ENCODE results near the gene OR4D2.
A peak's percentile ranks its signal among the peaks of the same experiment; 100 is the strongest.
"Not testable (repeated sequence)": the region's sequence is repeated elsewhere in the genome, so short reads cannot be mapped to it uniquely, and the experiment has no call there.

OR4D2 gene

DNA sequence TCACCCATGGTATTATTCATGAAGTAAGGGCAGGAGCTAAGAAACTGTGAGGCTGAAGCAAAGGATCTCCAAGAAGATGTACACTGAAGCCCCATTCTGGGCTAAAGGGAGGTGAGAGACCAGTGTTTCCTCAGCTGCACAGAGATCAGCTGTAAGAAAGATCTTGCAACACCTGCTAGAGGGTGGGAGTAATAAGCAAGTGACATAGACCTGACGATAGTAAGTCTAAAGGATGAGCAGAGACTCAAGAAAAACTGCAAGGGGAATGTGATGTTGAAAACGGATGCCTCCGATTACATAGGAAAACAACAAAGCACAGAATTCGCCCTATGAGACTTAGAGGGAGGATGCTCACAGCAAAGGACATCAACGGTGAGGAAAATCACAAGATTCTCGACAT lies at the start of gene OR4D2:
OR4D2 (plus strand) TSS at position 301 of the 400 bp plus-strand sequence. CDS start 2,674 bp downstream, outside the sequence.
- no peak for DNase-seq

DNA sequence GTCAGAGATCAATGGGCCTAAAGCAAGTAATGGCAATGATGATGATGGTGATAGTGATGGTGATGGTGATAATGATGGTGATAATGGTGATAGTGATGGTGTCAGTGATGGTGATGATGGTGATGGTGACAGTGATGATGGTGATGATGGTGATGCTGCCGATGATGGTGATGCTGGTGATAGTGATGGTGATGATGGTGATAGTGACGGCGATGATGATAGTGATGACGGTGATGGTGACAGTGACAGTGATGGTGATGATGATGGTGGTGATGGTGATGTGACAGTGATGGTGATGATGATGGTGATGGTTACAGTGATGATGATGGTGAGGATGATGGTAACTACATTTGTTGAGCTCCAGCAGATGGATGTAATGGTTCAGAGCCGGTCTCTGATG lies 49.4 kb upstream of the OR4D2 start:
- no peak for DNase-seq

DNA sequence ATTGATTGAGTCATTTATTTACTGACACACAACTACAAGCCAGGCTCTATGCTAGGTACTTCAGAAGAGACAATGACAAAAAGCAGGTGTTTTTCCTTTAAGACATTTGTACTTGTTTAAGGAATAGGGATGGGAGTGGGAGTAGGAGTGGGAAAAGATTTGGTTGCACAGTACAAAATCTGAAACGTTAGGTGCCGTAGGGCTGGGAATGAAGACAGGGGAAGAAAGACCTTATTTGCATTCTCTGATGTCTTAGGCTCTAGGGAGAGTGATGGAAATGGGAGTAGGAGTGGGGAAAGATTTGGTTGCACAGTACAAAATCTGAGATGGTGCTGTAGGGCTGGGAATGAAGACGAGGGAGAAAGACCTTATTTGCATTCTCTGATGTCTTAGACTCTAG lies 47.3 kb upstream of the OR4D2 start:
- DNase-seq: no peak

DNA sequence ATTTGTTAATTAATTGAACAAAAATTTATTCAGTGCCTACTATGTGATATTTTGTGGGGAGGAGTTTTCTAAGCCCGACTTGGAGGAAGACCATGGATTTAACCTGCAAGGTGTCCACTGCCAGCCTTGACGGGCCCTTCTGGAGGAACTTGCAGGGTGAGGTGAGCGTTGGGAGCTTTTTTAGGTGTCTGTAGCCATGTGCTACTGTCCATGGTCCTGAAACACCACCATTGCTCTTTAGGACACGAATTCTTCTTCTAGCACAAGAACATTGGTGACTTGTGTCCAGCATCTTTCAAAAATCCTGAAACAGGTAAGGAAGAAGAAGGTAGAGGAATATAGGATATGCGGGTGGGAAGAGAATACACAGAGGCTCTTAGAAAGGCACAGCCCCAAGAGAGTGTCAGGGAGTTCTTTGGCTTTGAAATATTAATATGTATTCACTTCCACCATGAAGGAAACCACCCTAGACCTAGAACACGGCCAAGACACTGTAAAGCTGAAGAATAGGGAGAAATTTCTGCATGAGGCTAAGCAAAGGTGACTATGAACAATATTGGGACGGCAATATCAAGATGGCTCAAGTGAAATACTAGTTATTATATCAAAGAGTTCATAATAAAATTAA lies 46.5 kb upstream of the OR4D2 start:
- peak; percentile 15 to 17 for DNase-seq

DNA sequence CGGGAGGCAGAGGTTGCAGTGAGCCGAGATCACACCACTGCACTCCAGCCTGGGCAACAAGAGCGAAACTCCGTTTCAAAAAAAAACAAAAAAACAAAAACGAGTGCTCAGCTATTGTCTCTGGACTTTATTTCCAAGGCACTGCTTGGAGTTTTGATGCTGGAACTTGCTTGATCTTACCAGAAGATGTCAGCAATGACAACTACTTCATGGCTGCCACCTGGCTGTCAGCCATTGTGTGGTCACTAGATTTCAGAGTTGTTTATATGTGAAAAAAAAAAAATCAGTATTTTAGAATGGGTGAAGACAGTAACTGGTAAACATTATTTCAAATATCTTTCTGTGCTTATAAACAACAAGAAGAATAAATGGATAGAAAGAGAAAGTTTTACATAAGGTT lies 44.9 kb upstream of the OR4D2 start:
- DNase-seq: no peak

DNA sequence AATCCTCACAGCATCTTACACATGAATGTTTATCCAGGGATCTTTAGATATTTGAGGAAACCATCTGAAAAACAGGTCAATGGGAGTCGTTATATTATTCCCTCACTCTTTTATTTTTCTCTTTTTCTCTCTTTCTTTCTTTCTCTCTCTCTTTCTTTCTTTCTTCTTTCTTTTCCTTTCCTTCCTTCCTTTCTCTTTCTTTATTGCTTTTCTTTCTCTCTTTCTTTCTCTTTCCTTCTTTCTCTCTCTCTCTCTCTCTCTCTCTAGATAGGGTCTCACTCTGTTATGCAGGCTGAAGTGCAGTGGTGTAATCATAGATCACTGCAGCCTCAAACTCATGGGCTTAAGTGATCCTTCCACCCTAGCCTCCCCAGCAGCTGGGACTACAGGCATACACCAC lies 38.9 kb upstream of the OR4D2 start:
- no peak for DNase-seq

DNA sequence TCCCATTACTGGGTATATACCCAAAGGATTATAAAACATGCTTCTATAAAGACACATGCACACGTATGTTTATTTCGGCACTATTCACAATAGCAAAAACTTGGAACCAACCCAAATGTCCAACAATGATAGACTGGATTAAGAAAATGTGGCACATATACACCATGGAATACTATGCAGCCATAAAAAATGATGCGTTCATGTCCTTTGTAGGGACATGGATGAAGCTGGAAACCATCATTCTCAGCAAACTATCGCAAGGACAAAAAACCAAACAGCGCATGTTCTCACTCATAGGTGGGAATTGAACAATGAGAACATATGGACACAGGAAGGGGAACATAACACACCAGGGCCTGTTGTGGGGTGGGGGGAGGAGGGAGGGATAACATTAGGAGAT lies 34.1 kb upstream of the OR4D2 start:
- not testable (repeated sequence) for DNase-seq

DNA sequence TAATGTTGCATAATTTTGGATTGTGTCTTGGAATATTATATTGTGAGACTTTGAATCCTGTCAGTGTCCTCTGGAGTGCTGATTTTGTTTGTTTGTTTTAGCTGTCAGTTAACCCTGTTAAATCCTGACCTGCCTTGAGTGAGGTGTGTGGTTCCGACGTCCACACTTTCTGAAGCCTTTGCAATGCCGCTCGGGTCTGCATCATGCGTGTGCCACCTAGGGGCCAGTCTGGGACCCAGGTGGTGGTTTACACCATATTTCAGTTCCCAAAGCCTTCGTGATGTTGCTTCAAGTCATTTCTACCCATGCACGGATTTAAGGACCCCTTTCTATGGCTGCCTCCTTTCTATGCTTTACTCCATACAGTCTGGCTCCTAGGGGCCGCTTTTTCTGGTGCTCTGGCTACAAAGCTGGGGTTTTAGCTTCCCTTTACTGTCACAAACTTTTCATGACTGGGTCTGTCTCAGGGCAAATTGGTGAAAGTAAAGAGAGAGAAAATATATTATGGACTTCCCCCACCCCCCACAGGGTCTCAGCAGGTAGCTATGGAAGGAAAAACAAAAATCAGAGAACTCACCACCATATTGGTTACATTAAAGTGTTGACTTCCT lies 30.0 kb upstream of the OR4D2 start:
- no peak for DNase-seq

DNA sequence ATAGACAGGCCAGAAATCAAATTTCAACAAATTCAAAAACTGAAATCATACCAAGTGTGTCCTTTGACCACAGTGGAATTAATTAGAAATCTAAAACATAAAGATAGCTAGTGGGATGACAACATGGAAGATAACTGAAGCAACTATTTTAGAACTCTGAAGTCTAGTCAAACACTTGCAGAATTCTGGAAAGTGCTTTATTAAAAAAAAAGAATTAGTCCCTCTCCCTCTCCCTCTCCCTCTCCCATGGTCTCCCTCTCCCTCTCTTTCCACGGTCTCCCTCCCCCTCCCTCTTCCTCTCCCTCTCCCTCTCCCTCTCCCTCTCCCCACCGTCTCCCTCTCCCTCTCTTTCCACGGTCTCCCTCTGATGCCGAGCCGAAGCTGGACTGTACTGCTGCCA lies 25.3 kb upstream of the OR4D2 start:
- no peak for DNase-seq

DNA sequence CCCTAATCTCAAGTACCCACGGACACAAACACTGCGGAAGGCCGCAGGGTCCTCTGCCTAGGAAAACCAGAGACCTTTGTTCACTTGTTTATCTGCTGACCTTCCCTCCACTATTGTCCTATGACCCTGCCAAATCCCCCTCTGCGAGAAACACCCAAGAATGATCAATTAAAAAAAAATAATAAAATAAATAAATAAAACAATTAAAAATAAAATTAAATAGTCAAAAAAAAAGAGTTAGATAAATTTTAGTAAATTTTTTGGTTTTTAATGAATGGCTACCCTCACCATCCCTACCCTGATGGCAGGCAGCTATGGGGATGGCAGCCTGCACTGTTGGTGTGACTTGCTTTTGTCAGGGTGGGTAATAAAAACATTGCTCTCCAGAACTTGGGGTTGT lies 23.4 kb upstream of the OR4D2 start:
- not testable (repeated sequence) for DNase-seq

DNA sequence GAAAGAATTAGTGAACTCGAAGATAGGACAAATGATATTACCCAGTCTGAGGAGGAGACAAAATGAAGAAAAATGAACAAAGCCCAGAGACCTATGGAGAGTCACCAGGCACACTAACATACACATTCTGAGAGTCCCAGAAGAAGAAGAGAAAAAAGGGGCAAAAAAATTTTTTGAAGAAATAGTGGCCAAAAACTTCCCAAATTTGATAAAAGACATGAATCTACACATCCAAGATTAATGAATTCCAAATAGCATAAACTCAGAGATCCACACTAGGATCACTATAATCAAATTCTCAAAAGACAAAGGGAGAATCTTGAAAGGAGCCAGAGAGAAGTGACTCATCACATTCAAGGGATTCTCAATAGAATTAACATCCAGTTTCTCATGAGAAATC lies 22.0 kb upstream of the OR4D2 start:
- no peak for DNase-seq

DNA sequence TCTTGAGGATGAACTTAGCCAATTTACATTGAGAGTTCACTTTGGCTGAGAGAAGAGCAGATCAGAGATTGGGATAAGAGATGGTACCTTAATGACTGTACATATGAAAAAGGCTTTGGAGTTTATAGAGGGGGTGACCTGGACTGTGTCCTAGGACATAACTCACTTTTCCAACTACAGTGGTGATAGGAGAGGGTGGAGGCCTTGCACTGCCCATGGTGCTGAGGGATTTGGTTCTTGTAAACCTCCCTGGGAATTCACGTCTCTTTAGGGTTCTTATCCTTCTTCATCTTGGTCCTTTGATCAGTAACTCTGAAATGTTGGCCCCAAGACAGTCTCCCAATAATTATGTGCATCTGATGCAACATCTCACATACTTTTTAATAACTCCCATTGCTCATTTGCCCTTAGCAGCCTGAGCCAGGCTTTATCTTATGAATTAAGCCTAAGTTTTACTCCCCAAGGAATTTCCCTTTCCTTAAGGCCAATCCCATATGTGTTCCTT lies 18.8 kb upstream of the OR4D2 start, which contains the start of gene OR4D1:
OR4D1 (plus strand) TSS at position 455 of the 505 bp plus-strand sequence. CDS start 6,770 bp downstream, outside the sequence.
- DNase-seq: no peak

DNA sequence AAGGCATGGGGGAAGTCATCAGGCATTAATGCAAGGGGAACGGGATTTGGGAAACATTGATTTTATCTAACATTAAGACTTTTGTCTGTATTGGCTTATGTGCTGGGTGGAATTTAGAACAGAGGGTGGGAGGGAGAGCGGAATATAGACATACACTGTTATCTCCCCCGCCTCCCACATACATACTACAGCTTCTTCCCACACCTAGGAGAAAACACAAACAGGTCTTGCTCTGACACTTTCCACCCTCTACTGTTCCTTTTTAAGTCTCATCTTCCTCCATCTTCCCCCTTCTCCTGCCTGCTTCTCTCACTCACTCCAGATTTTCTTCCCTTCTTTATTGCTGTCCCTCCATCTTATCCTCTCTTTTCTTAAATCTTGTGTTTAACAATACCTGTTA lies 18.2 kb upstream of the OR4D2 start:
- DNase-seq: no peak

DNA sequence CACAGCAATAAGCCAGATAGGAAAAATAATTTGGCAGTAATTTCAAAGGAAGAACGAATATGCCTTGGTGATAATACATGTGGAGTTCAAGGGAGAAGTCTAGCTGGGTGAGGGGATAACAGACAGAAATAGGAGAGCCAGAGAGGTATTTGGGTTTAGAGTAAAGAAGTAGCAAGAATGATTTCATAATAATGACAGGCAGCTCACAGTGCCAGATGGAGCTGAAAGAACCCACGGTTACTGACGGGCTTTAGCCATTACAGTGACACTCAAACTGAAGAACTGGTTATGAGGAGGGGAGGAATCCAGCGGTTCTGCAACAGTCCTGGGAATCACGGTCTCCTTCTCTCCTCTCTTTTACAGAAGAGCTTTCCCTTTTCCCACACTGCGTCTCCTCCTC lies 16.4 kb upstream of the OR4D2 start:
- DNase-seq: no peak

DNA sequence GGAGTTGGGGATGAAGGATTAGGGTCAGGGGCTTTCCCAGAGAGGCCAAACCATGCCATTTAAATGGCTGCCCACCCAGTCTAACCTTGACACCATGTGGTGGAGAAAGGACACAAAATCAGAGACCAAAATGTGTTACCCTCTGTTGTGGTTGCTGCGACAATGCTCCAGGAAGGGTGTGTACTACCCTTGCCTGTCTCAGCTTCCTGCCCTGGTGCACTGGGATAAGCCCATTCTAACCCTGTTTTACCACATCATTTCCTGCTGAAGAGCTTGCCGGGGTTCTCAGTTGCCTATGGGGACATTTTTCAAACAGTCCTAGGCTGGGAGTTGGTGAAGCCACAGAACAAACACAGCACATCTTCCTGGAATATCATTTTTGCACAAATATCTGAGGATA lies 13.7 kb upstream of the OR4D2 start:
- DNase-seq: peak; percentile 8 to 50

DNA sequence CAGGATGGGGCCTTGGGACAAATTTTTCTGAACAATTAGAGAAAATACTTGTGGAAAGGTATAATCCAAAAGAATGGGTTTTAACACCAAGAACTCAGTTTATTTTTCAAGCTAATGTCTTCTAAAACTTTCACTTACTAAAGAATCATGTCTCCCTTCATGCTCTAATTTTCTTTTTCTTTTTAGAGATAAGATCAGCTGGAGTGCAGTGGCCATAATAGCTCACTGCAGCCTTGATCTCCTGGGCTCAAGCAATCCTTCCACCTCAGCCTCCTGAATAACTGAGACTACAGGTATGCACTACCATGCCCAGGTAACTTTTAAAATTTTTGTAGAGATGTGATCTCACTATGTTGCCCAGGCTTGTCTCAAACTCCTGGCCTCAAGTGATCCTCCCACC lies 13.1 kb upstream of the OR4D2 start:
- no peak for DNase-seq

DNA sequence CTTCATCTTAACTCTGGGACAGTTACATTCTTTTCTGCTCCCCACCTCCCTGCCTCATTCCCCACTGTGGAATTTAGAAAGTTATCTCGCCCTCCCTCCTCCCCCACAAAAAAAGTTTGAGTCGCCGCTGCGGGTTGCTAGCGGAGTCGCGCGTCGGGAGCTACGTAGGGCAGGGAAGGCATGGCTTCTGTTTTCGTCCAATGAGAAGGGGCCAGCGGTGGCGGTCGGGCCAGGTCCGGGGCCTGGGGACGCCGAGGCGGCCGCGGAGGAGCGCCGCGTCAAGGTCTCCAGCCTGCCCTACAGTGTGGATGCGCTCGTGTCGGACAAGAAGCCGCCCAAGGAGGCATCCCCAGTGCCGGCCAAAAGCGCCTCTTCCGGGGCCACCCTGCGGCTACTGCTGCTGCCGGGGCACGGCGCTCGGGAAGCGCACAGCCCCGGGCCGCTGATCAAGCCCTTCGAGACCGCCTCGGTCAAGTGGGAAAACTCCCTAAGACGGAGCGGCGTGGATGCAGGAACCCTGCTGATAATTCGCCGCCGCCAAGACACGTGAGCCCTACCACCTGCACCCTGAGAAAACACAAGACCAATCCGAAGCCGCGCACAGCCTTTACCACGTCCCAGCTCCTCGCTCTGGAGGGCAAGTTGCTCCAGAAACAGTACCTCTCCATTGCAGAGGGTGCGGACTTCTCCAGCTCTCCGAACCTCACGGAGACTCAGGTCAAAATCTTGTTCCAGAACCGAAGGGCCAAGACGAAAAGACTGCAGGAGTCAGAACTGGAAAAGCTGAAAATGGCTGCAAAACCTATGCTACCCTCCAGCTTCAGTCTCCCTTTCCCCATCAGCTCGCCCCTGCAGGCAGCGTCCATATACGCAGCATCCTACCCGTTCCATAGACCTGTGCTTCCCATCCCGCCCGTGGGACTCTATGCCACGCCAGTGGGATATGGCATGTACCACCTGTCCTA lies 9.7 kb upstream of the OR4D2 start:
- peak; percentile 52 to 57 for DNase-seq

DNA sequence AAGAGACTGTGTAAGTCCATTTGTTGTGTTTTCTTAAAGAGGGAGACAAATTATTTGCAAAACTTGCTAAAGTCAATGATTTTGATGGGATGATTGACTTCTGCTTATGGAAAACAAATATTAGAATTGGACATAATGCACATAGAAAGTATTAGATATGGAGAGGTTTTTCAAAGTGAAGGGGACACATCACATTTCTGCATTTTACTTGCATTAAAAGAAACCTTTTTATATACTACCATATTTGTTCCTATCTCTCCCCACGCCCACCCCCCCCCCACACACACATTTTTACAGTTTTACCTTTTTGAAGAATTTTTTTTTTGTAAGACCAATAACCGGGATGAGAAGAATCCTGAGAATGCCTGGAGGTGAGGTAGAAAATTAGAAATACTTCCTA lies 8.6 kb upstream of the OR4D2 start:
- no peak for DNase-seq

DNA sequence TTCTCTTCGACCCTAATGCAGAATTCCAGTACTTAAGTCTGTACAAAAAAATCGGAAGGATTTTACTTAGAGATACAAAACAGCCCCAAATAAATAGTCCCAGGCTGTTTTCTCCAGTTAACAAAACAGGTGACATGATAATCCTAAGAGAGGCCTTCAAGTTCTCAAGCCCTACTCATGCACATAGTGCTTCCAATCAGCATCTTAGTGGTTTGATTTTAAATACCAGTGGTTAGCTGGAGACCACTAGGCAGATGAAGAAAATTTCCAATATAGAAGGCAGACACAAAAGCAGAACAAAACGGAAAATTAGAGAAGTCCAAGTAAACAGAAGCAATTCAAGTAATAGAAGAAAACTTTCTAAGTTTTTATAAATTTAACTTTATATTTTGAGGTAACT lies 5.2 kb upstream of the OR4D2 start:
- DNase-seq: no peak

DNA sequence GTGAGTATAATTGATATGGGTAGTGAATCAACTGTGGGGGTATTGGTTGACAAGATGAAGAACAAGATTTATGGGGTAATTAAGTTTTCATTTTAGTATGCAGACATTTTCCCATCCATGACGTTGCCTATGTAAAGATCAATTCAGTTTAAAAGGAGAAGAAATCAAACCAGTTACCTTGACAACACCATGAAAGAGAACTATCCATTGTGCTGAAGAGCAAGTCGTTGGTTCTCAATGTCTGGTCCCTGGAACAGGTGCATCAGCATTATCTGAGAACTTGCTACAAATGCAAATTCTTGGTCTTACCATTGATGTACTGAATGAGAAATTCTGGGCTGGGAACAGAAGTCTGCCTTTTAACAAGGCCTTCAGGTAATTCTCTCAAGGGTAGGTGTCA lies 801 bp upstream of the OR4D2 start:
- no peak for DNase-seq

DNA sequence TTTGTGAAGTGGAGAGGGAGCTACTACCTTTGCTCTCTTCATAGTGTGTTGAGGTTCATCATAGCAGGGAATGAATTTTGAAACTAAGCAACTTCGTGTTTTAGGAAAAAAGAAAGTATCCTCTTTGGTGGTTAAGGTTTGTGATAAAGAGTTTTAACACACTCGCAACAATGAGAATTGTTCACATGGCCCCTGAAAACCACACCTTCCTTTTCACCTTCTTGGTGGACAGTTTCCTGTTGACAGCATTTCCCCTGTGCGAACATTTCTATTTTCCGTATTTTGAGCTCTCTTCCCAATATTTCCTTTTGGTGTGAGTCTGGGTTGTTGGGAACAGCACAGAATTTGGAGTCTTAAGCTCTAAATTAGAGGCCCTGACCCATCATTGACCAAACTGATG lies 3.8 kb downstream of the OR4D2 start:
- DNase-seq: no peak

DNA sequence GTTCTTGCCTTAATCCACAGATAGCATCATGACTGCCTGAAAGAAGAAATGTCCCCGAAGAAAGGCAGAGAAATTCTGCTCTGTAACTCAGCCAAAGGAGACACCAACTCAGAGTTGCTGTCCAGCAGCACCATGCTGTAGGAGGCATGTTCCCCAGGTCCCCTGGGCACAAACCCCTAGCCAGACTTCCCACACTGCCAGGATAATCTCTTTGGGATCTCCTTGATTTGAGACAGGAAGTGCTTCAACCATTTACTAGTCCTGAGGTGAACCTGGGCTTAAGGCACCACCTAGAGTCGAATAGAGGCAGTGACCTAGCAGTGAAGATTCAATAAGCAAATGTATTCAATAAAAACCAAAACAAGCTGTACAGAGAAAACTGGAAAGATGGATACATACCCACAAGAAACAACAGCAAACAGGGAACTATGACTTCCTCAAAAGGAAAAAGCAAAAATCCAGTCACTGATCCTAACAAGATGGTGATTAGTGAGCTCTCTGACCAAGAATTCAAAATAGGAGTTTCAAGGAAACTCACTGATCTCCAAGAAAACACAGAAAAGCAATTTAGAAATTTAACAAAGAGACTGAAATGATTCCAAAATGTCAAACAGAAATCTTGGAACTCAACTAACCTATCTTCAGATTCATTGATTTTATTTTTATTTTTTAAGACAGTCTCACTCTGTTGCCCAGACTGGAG lies 5.7 kb downstream of the OR4D2 start:
- peak in 1 of 2 experiments; percentile 35 for DNase-seq

DNA sequence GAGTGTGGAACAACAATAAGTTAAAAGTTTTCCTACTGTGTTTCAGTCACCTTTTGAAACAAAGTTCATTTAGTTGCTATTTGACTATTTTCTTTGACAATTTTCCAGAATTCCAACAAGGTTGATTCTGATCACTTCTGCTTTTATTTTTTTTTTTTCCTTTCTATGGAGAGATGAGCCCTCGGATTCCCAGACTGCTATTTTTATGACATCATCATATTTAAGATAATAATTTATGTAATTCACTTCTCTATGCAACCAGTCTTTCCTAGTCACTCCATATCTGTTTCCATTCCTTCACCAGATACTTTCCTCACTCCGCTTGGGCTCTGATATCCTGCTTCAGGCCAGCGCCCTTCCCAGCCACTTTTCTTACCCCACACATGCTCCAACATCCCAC lies 8.1 kb downstream of the OR4D2 start:
- DNase-seq: no peak

All from stimulated activated CD4-positive, alpha-beta T cell treated with anti-CD3 and anti-CD28 coated beads, Interleukin-4, amount 100 ng/mL, for 4 hours (primary cell).